ENCODE results near the gene DAPK3. TPM values are rescaled to one million over a fixed set of nuclear protein-coding genes. Genes with fewer than 3 reads are reported as not detected.
A peak's percentile ranks its signal among the peaks of the same experiment; 100 is the strongest.
"Not testable (repeated sequence)": the region's sequence is repeated elsewhere in the genome, so short reads cannot be mapped to it uniquely, and the experiment has no call there.

DAPK3 gene
- total RNA-seq, 1 experiment from 2014 or later, result 66.6 TPM

DNA sequence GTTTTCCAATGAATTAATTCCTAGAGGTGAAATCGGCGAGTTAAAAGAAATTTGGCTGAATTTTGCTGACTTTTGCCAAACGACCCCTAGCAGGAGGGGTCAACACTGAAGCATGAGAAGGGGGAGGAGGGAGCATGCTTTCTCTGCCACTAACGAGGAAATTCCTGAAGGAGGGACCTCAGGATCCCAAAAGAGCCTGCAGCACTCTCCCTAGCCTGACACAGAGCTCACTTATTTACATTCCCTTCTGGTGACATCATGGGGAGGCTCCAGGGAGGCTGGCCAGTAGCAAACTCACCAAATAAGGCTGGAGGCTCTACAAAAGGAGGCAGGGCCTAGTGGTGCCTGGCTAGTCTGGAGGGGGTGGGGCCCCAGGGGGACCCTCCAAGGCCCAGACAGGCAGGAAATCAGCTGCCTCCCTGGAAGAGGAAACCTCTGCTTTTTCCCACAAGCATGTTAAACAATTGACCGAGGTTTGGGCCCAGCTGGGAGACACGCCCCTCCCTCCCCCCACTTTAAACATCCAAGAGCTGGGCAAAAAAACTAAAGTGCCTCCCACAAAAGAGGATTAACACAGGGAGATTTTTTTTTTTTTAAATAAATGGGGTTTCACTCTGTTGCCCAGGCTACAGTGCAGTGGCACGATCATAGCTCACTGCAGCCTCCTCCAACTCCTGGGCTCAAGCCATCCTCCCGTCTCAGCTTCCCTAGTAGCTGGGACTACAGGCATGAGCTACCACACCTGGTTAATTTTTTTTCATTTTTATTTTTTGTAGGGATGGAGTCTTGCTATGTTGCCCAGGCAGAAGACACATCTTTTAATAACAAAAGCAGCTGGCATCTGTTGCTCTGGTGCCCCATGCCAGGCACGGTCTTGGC is 2.1 kb downstream of the DAPK3 start:
- H3K27me3 ChIP-seq (ENCODE audit: control insufficient read depth, insufficient read depth, low read length), result no peaks in the 10 kb centered on the region
- peaks cover 14% of the 10 kb centered on the region for H3K4me1 ChIP-seq (ENCODE audit: control insufficient read depth, insufficient read depth, low read length)
- TF ChIP-seq SIN3A (IDR thresholded peaks at IDR 0.05; ENCODE audit: borderline replicate concordance, insufficient read depth, low read depth, low read length) (no peak), POLR2AphosphoS5 (IDR thresholded peaks at IDR 0.05; ENCODE audit: low read depth, low read length) (no peak), TCF7L2 (IDR thresholded peaks at IDR 0.05; ENCODE audit: low read depth, low read length) (no peak)
- TF ChIP-seq, protein P1, sequence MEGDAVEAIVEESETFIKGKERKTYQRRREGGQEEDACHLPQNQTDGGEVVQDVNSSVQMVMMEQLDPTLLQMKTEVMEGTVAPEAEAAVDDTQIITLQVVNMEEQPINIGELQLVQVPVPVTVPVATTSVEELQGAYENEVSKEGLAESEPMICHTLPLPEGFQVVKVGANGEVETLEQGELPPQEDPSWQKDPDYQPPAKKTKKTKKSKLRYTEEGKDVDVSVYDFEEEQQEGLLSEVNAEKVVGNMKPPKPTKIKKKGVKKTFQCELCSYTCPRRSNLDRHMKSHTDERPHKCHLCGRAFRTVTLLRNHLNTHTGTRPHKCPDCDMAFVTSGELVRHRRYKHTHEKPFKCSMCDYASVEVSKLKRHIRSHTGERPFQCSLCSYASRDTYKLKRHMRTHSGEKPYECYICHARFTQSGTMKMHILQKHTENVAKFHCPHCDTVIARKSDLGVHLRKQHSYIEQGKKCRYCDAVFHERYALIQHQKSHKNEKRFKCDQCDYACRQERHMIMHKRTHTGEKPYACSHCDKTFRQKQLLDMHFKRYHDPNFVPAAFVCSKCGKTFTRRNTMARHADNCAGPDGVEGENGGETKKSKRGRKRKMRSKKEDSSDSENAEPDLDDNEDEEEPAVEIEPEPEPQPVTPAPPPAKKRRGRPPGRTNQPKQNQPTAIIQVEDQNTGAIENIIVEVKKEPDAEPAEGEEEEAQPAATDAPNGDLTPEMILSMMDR (IDR thresholded peaks at IDR 0.05), result no peak
- TF ChIP-seq, protein P2, sequence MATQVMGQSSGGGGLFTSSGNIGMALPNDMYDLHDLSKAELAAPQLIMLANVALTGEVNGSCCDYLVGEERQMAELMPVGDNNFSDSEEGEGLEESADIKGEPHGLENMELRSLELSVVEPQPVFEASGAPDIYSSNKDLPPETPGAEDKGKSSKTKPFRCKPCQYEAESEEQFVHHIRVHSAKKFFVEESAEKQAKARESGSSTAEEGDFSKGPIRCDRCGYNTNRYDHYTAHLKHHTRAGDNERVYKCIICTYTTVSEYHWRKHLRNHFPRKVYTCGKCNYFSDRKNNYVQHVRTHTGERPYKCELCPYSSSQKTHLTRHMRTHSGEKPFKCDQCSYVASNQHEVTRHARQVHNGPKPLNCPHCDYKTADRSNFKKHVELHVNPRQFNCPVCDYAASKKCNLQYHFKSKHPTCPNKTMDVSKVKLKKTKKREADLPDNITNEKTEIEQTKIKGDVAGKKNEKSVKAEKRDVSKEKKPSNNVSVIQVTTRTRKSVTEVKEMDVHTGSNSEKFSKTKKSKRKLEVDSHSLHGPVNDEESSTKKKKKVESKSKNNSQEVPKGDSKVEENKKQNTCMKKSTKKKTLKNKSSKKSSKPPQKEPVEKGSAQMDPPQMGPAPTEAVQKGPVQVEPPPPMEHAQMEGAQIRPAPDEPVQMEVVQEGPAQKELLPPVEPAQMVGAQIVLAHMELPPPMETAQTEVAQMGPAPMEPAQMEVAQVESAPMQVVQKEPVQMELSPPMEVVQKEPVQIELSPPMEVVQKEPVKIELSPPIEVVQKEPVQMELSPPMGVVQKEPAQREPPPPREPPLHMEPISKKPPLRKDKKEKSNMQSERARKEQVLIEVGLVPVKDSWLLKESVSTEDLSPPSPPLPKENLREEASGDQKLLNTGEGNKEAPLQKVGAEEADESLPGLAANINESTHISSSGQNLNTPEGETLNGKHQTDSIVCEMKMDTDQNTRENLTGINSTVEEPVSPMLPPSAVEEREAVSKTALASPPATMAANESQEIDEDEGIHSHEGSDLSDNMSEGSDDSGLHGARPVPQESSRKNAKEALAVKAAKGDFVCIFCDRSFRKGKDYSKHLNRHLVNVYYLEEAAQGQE (IDR thresholded peaks at IDR 0.05; ENCODE audit: insufficient read depth in 1 of 2, low read depth in 2 of 2, low read length in 1 of 2), result no peak
- ATAC-seq (peak; percentile 79), DNase-seq (ENCODE audit: low read depth, low spot score) (peak; percentile 93)
- intact Hi-C loops (cut with micrococcal nuclease; ENCODE audit: unreplicated experiment), result no loop called here
- H3K4me3 ChIP-seq (ENCODE audit: low read depth in 2 of 2, low read length in 2 of 2), result peak overlapping the region; percentile 75 to 84
- no peaks in the 10 kb centered on the region for H3K9me3 ChIP-seq (ENCODE audit: control insufficient read depth, insufficient read depth, low read depth, low read length)
- peak overlapping the region; percentile 81 for H3K27ac ChIP-seq (ENCODE audit: low read length)
- BruUV-seq (replicated peaks), result no TSS peak
- ChIA-PET POLR2A (interaction anchor here (0.5 to 0.7 kb wide), 2 partner anchors 10 to 35 kb away, joined by 3 to 8 read pairs; no protein-coding TSS in a partner anchor), CTCF (interaction anchor here (0.6 to 1.5 kb wide), 2 partner anchors 21 to 120 kb away, joined by 3 to 4 read pairs; no protein-coding TSS in a partner anchor)
- H3K36me3 ChIP-seq (ENCODE audit: control insufficient read depth, insufficient read depth, low read length), result no peaks in the 10 kb centered on the region; the same call in 1 of the 2 replicates
- in situ Hi-C loops (cut with HindIII; ENCODE audit: low pct_unique_long_range_greater_than_20kb, low sequenced_read_pairs), result no loop called here

GRCh38 chr19:3967983-3968382 is 2.9 kb downstream of the DAPK3 start:
- POLR2A ChIA-PET; ATAC-seq; intact Hi-C loops (cut with micrococcal nuclease; ENCODE audit: unreplicated experiment); H3K36me3 ChIP-seq (ENCODE audit: control insufficient read depth, insufficient read depth, low read length); H3K9me3 ChIP-seq (ENCODE audit: control insufficient read depth, insufficient read depth, low read depth, low read length); DNase-seq (ENCODE audit: low read depth, low spot score); in situ Hi-C loops (cut with HindIII; ENCODE audit: low pct_unique_long_range_greater_than_20kb, low sequenced_read_pairs); H3K27me3 ChIP-seq (ENCODE audit: control insufficient read depth, insufficient read depth, low read length); H3K4me3 ChIP-seq (ENCODE audit: low read depth in 2 of 2, low read length in 2 of 2); BruUV-seq (replicated peaks): not testable (repeated sequence)
- Histone ChIP-seq H3K27ac (ENCODE audit: low read length) (peak overlapping the region; percentile 25; the same call in 1 of the 2 replicates), H3K4me1 (ENCODE audit: control insufficient read depth, insufficient read depth, low read length) (peaks cover 14% of the 10 kb centered on the region)
- CTCF ChIA-PET, result interaction anchor here (0.6 to 1.5 kb wide), 2 partner anchors 20 to 119 kb away, joined by 3 to 4 read pairs; no protein-coding TSS in a partner anchor
